Adrenal gland (tissue), 12 donors: ENCODE measurements around the gene PIK3IP1. TPM values are rescaled to one million over a fixed set of nuclear protein-coding genes. Genes with fewer than 3 reads are reported as not detected.

Experiments
- DNase-seq, 7 donors: peaks; one replicate each; pipeline ENCODE4 v3.0.0-alpha.2; 2019 to 2020
- H3K27ac ChIP-seq, 5 donors: fragments of 200-600 bp; sonication (generic) in 4 of 5; 1 replicate in 3 of 5; 2 replicates in 2 of 5; pipeline versions ENCODE4 v1.5.1 to v1.8.0; 2016 to 2020; ENCODE audit warnings: mild to moderate bottlenecking in 1 of 5
- H3K27me3 ChIP-seq: fragments of 200-600 bp; 2 replicates; pipeline ENCODE4 v1.8.0; 2021
- H3K36me3 ChIP-seq, 2 donors: fragments of 200-600 bp; replicated peaks in 1 of 2; 1 replicate in 1 of 2; 2 replicates in 1 of 2; pipeline versions ENCODE4 v1.5.1 to v1.8.0; 2018 to 2022
- H3K4me1 ChIP-seq, 2 donors: fragments of 200-600 bp; replicated peaks in 1 of 2; 1 replicate in 1 of 2; 2 replicates in 1 of 2; pipeline versions ENCODE4 v1.5.1 to v1.8.0; 2018 to 2021
- H3K4me3 ChIP-seq, 4 donors: fragments of 200-600 bp; sonication (generic) in 3 of 4; one replicate each; pipeline ENCODE4 v1.5.1; 2016 to 2018
- H3K9me3 ChIP-seq, 3 donors: fragments of 200-600 bp; sonication (generic) in 1 of 3; replicated peaks in 1 of 3; 1 replicate in 2 of 3; 2 replicates in 1 of 3; pipeline versions ENCODE4 v1.5.1 to v1.8.0; 2016 to 2021
- POLR2A ChIP-seq, 2 donors: fragments of 450-650 bp; IDR thresholded peaks; one replicate each; pipeline ENCODE4 v1.6.1; 2017; ENCODE audit warnings: antibody characterized with exemption in 2 of 2, mild to moderate bottlenecking in 2 of 2, moderate library complexity in 1 of 2
- WGBS, 4 donors: extraction: QIAGEN DNeasy Blood & Tissue Kit in 2 of 4; methylation state at CpG; one replicate each; pipeline versions ENCODE4 v1.1.5 to v1.1.7; 2013 to 2017; 5-methylcytosine and 5-hydroxymethylcytosine counted together
- intact Hi-C, 2 donors: fragments of 100-400 bp; cut with DNase I; formaldehyde crosslinking; loops; one replicate each; pipeline versions ENCODE4 v1.14.1 to v1.15.0; 2022 to 2023
- polyA plus RNA-seq, 3 donors: library from polyadenylated mRNA; stranded (reverse); fragments of 200-250 nt in 2 of 3; fragments of 350-450 nt in 1 of 3; fragmentation: Illumina TruSeq in 1 of 3; extraction: RNeasy Lipid Tissue Mini Kit (QIAGEN cat#74804) in 1 of 3; gene quantifications; one replicate each; pipeline ENCODE4 v1.2.3, GENCODE V29; 2013 to 2014
- total RNA-seq, 9 donors: library from RNA; depleted of rRNA in 4 of 9; stranded (reverse); fragments of >200 nt in 4 of 9; fragments of 120-200 nt in 1 of 9; fragmentation: NEBNext Ultra II Directional in 1 of 9; extraction: Animal tissue kit (Norgen Biotek cat#: 25700) in 1 of 9; gene quantifications; one replicate each; pipeline versions ENCODE4 v1.1.0 to v1.2.4, GENCODE V29; 2013 to 2023
- TF ChIP-seq, protein P1 (sequence below), 6 experiments: fragments of 450-650 bp in 4 of 6; fragments of 200-600 bp in 2 of 6; sonication (generic) in 1 of 6; IDR thresholded peaks; 1 replicate in 5 of 6; 2 replicates in 1 of 6; pipeline versions ENCODE4 v1.5.1 to v1.8.0; 2016 to 2021; ENCODE audit warnings: antibody characterized with exemption in 6 of 6, mild to moderate bottlenecking in 2 of 6, moderate library complexity in 1 of 6
- donor health status: healthy with polysubstance abuse.
- donor health status: Bipolar disorder and iron deficiency.
- donor health status: DM: yes; HTN: yes; CAD: no.
- donor health status: DM: no; HTN: no; CAD: no.
- donor health status: DM: no; HTN: no; CAD: no.
- donor health status: DM: yes; HTN: yes; CAD: no.

PIK3IP1 gene
- total and polyA plus RNA-seq, 12 donors, result 12.1 to 161 (median 69.7) TPM

DNA sequence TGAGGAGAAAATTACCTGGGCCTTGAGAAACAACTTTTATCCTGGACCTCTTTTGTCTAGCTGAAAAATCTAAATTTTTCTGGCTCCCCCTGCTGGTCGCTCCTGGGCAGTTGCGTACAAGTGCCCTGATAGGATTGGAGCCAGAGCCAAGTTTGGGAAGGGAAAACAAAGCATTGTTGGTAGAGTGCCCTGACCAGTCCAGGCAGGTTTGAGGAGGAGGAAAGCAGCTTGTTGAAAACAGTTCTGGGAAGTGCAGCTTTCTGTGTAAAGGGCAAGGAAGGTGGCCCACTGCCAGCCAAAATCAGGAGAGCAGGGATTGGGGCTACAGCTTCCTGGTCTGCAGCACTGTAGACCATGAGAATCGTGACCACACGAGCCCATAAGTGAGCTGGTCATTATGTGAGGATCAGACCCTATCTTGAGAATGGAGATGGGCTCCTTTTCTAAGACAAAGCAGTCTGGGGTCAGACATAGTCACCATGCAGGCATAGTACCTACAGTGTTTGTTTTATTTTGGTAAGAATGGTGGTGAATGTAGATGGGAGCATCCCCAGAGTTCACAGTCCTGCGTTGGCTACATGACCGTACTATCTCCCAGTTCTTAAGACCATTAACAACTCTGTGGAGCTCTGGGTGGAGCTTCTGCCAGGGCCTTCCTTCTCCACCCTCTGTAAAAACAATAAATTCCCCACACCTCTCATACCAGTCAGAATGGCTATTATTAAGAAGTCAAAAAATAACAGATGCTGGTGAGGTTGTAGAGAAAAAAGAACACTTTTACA lies 21.3 kb upstream of the PIK3IP1 start:
- Histone ChIP-seq H3K4me3 (no peak overlapping the region), H3K36me3 (no peaks in the 10 kb centered on the region), H3K27me3 (no peaks in the 10 kb centered on the region), H3K4me1 (peaks cover 4 to 5% of the 10 kb centered on the region in 2 donors), H3K27ac (peak overlapping the region in 2 of 5 donors; percentile 31 to 69), H3K9me3 (no peaks in the 10 kb centered on the region)
- intact Hi-C loops, result no loop called here
- TF ChIP-seq, protein P1, sequence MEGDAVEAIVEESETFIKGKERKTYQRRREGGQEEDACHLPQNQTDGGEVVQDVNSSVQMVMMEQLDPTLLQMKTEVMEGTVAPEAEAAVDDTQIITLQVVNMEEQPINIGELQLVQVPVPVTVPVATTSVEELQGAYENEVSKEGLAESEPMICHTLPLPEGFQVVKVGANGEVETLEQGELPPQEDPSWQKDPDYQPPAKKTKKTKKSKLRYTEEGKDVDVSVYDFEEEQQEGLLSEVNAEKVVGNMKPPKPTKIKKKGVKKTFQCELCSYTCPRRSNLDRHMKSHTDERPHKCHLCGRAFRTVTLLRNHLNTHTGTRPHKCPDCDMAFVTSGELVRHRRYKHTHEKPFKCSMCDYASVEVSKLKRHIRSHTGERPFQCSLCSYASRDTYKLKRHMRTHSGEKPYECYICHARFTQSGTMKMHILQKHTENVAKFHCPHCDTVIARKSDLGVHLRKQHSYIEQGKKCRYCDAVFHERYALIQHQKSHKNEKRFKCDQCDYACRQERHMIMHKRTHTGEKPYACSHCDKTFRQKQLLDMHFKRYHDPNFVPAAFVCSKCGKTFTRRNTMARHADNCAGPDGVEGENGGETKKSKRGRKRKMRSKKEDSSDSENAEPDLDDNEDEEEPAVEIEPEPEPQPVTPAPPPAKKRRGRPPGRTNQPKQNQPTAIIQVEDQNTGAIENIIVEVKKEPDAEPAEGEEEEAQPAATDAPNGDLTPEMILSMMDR (IDR thresholded peaks at IDR 0.05), result peak; percentile 73 to 92 (median 83)
- TF ChIP-seq POLR2A (IDR thresholded peaks at IDR 0.05), result peak in 1 of 2 donors; percentile 26
- 25 to 39% (median 31%) methylated on average over 6 of the region's 6 CpGs for WGBS, 4 donors
- peak; percentile 81 to 93 (median 89) for DNase-seq

DNA sequence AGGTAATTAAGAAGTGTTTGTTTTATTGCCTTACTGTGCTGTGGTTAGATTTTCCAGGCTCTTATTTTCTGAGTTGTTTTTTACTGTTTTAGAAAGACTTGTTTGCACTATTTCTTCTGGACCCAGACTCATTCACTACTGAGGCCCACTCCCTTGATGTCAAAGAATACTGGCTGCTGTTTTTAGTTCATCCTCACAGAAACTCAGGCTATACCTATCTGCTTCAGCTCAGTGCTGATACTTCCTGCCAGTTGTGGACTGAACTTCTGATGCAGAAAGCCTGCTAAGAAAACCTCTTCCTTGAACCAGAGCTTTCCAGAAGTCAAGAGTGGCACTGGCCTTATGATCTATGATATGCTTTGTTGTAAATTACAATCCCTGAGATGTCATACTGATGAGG lies 15.9 kb upstream of the PIK3IP1 start:
- DNase-seq, result no peak
- Histone ChIP-seq H3K4me3 (no peak overlapping the region), H3K27me3 (no peaks in the 10 kb centered on the region), H3K4me1 (no peaks in the 10 kb centered on the region), H3K27ac (no peak overlapping the region), H3K36me3 (no peaks in the 10 kb centered on the region), H3K9me3 (no peaks in the 10 kb centered on the region)
- intact Hi-C loops, result no loop called here
- TF ChIP-seq POLR2A (IDR thresholded peaks at IDR 0.05), result no peak
- TF ChIP-seq, protein P1 (IDR thresholded peaks at IDR 0.05), result no peak

GRCh38 chr22:31305194-31305593 lies 12.9 kb upstream of the PIK3IP1 start:
- TF ChIP-seq POLR2A (IDR thresholded peaks at IDR 0.05), result no peak
- TF ChIP-seq, protein P1 (IDR thresholded peaks at IDR 0.05), result no peak
- WGBS, 4 donors, result 85 to 95% (median 92%) methylated on average over 3 of the region's 3 CpGs
- no peaks in the 10 kb centered on the region for H3K36me3 ChIP-seq
- H3K27ac ChIP-seq, result no peak overlapping the region
- no peaks in the 10 kb centered on the region for H3K9me3 ChIP-seq
- no peak for DNase-seq
- no peaks in the 10 kb centered on the region for H3K27me3 ChIP-seq
- H3K4me1 ChIP-seq, result no peaks in the 10 kb centered on the region
- intact Hi-C loops, result no loop called here
- H3K4me3 ChIP-seq, result no peak overlapping the region

GRCh38 chr22:31302537-31302936 lies 10.2 kb upstream of the PIK3IP1 start:
- Histone ChIP-seq H3K4me1 (no peaks in the 10 kb centered on the region), H3K4me3 (no peak overlapping the region), H3K9me3 (no peaks in the 10 kb centered on the region), H3K27ac (no peak overlapping the region), H3K36me3 (no peaks in the 10 kb centered on the region), H3K27me3 (no peaks in the 10 kb centered on the region)
- intact Hi-C loops, result no loop called here
- 87 to 91% (median 89%) methylated on average over 3 of the region's 3 CpGs for WGBS, 4 donors
- TF ChIP-seq POLR2A (IDR thresholded peaks at IDR 0.05), result no peak
- TF ChIP-seq, protein P1 (IDR thresholded peaks at IDR 0.05), result no peak
- DNase-seq, result no peak
